H1 (cell line): ENCODE results near the gene PGAP3. TPM values are rescaled to one million over a fixed set of nuclear protein-coding genes. Genes with fewer than 3 reads are reported as not detected.

Source experiments
- CTCF ChIA-PET: fragments of 300-600 bp; sonication (Branson Sonifier 250); formaldehyde crosslinking; loops from one replicate; lab custom pipeline; 2021; ENCODE audit not compliant: partially characterized antibody; lab: Charles Lee
- POLR2A ChIA-PET: fragments of 300-600 bp; sonication (Branson Sonifier 250); formaldehyde crosslinking; loops from one replicate; lab custom pipeline; 2021; ENCODE audit warnings: inconsistent platforms; ENCODE audit not compliant: partially characterized antibody; lab: Charles Lee
- DNase-seq, 2 experiments: peaks; one replicate each; pipeline versions ENCODE4 v3.0.0 to v3.0.0-alpha.2; 2010 to 2022; ENCODE audit warnings: low spot score in 2 of 2, low read depth in 1 of 2, mixed read lengths in 1 of 2
- FAIRE-seq: peaks from 2 replicates; lab custom pipeline; 2011; peaks lifted over from hg19 to GRCh38; lab: Jason Lieb, UNC
- H2AFZ ChIP-seq: 2 replicates; pipeline ENCODE4 v1.8.1; 2012; ENCODE audit warnings: low read length, inconsistent platforms
- H2AK5ac ChIP-seq: 2 replicates; pipeline ENCODE4 v1.6.1; 2013; ENCODE audit warnings: low read depth, low read length
- H2BK120ac ChIP-seq: replicated peaks from 2 replicates; pipeline ENCODE3; 2013; ENCODE audit warnings: low read depth, low read length, inconsistent platforms
- H2BK12ac ChIP-seq: 2 replicates; pipeline ENCODE4 v1.6.1; 2013; ENCODE audit warnings: low read depth, low read length
- H2BK15ac ChIP-seq: 2 replicates; pipeline ENCODE4 v1.6.1; 2013; ENCODE audit warnings: low read length
- H2BK20ac ChIP-seq: 2 replicates; pipeline ENCODE4 v1.6.1; 2013; ENCODE audit warnings: low read length
- H2BK5ac ChIP-seq: 2 replicates; pipeline ENCODE4 v1.6.1; 2013; ENCODE audit warnings: low read depth, low read length
- H3K14ac ChIP-seq: 2 replicates; pipeline ENCODE4 v1.6.1; 2013; ENCODE audit warnings: inconsistent platforms; ENCODE audit not compliant: insufficient read length
- H3K18ac ChIP-seq: 2 replicates; pipeline ENCODE4 v1.6.1; 2013; ENCODE audit warnings: low read length; ENCODE audit errors: extremely low read depth
- H3K23ac ChIP-seq: 2 replicates; pipeline ENCODE4 v1.6.1; 2013; ENCODE audit warnings: inconsistent platforms; ENCODE audit not compliant: insufficient read length
- H3K23me2 ChIP-seq: 2 replicates; pipeline ENCODE4 v1.6.1; 2013; ENCODE audit warnings: low read depth, low read length
- H3K27ac ChIP-seq: 2 replicates; pipeline ENCODE4 v1.6.1; 2011; ENCODE audit warnings: low read depth, low read length, inconsistent platforms
- H3K27me3 ChIP-seq, 4 experiments: replicated peaks in 1 of 4; 1 replicate in 1 of 4; 2 replicates in 3 of 4; pipeline versions ENCODE4 v1.6.1 to v1.8.1; 2011 to 2013; ENCODE audit warnings: low read length in 3 of 4, mild to moderate bottlenecking in 3 of 4, inconsistent platforms in 2 of 4, mixed read lengths in 2 of 4, moderate library complexity in 1 of 4; ENCODE audit not compliant: control insufficient read depth in 3 of 4, insufficient read depth in 3 of 4; ENCODE audit errors: extremely low read depth in 1 of 4
- H3K36me3 ChIP-seq, 4 experiments: 2 replicates each; pipeline versions ENCODE4 v1.6.1 to v1.8.1; 2011 to 2013; ENCODE audit warnings: mild to moderate bottlenecking in 4 of 4, low read length in 3 of 4, moderate library complexity in 2 of 4, control low read depth in 1 of 4, inconsistent platforms in 1 of 4; ENCODE audit not compliant: insufficient read depth in 4 of 4, control insufficient read depth in 2 of 4
- H3K4ac ChIP-seq: replicated peaks from 2 replicates; pipeline ENCODE3; 2013; ENCODE audit warnings: low read length, low read depth, mixed read lengths, inconsistent platforms; ENCODE audit not compliant: insufficient read length
- H3K4me1 ChIP-seq, 4 experiments: replicated peaks in 1 of 4; 1 replicate in 1 of 4; 2 replicates in 3 of 4; pipeline versions ENCODE4 v1.6.1 to v1.8.1; 2011 to 2013; ENCODE audit warnings: low read length in 3 of 4, inconsistent platforms in 2 of 4, mixed read lengths in 1 of 4; ENCODE audit not compliant: insufficient read depth in 4 of 4, control insufficient read depth in 3 of 4
- H3K4me2 ChIP-seq, 2 experiments: 2 replicates each; pipeline versions ENCODE4 v1.6.1 to v1.8.1; 2011 to 2013; ENCODE audit warnings: low read depth in 2 of 2, low read length in 2 of 2, control low read depth in 1 of 2, inconsistent platforms in 1 of 2, mild to moderate bottlenecking in 1 of 2; ENCODE audit not compliant: insufficient read depth in 1 of 2
- H3K4me3 ChIP-seq, 4 experiments: fragments of 200-600, 300-600 bp in 1 of 4; sonication (generic), shearing (Covaris generic), sonication (Bioruptor Twin) in 1 of 4; 2 replicates each; pipeline versions ENCODE4 v1.5.1 to v1.8.1; 2011 to 2016; ENCODE audit warnings: low read length in 4 of 4, low read depth in 3 of 4, control low read depth in 2 of 4, inconsistent platforms in 2 of 4, mild to moderate bottlenecking in 2 of 4, mixed read lengths in 1 of 4, moderate library complexity in 1 of 4; ENCODE audit not compliant: insufficient read depth in 2 of 4; ENCODE audit errors: extremely low read depth in 1 of 4
- H3K56ac ChIP-seq: replicated peaks from 2 replicates; pipeline ENCODE3; 2013; ENCODE audit warnings: low read depth, mild to moderate bottlenecking, mixed read lengths, low read length, inconsistent platforms; ENCODE audit not compliant: insufficient read length
- H3K79me1 ChIP-seq: 2 replicates; pipeline ENCODE4 v1.6.1; 2013; ENCODE audit warnings: low read depth, low read length, control low read depth
- H3K79me2 ChIP-seq, 2 experiments: 2 replicates each; pipeline versions ENCODE4 v1.6.1 to v1.8.1; 2012 to 2013; ENCODE audit warnings: low read length in 2 of 2, mild to moderate bottlenecking in 2 of 2, inconsistent platforms in 1 of 2; ENCODE audit not compliant: insufficient read depth in 2 of 2, control insufficient read depth in 1 of 2
- H3K9ac ChIP-seq, 4 experiments: replicated peaks in 1 of 4; 1 replicate in 1 of 4; 2 replicates in 3 of 4; pipeline versions ENCODE4 v1.6.1 to v1.8.1; 2011 to 2013; ENCODE audit warnings: low read depth in 3 of 4, low read length in 3 of 4, control low read depth in 2 of 4, mild to moderate bottlenecking in 2 of 4, moderate library complexity in 2 of 4, inconsistent platforms in 1 of 4; ENCODE audit errors: extremely low read depth in 1 of 4
- H3K9me3 ChIP-seq, 2 experiments: 2 replicates each; pipeline versions ENCODE4 v1.6.1 to v1.8.1; 2012 to 2013; ENCODE audit warnings: mild to moderate bottlenecking in 2 of 2, moderate library complexity in 2 of 2, control low read depth in 1 of 2, inconsistent platforms in 1 of 2, low read depth in 1 of 2, low read length in 1 of 2, mixed read lengths in 1 of 2; ENCODE audit not compliant: insufficient read depth in 2 of 2
- H4K20me1 ChIP-seq, 2 experiments: replicated peaks in 1 of 2; 2 replicates each; pipeline versions ENCODE3 to v1.8.1; 2011 to 2013; ENCODE audit warnings: inconsistent platforms in 2 of 2, low read length in 2 of 2, mild to moderate bottlenecking in 1 of 2; ENCODE audit not compliant: insufficient read depth in 2 of 2, control insufficient read depth in 1 of 2
- H4K5ac ChIP-seq: 2 replicates; pipeline ENCODE4 v1.6.1; 2013; ENCODE audit warnings: low read length, low read depth, mixed read lengths, inconsistent platforms; ENCODE audit not compliant: insufficient read length
- H4K8ac ChIP-seq: 2 replicates; pipeline ENCODE4 v1.8.0; 2013; ENCODE audit warnings: mild to moderate bottlenecking, moderate library complexity, low read length, inconsistent platforms; ENCODE audit not compliant: insufficient read depth; ENCODE audit errors: extremely low read depth
- H4K91ac ChIP-seq: replicated peaks from 2 replicates; pipeline ENCODE3; 2013; ENCODE audit warnings: low read length, mixed read lengths, inconsistent platforms; ENCODE audit not compliant: insufficient read length
- CREB1 ChIP-seq: IDR thresholded peaks from 2 replicates; pipeline ENCODE4 v1.6.1; 2012; ENCODE audit warnings: inconsistent platforms
- KDM1A ChIP-seq: fragments of 200-600, 300-600 bp; sonication (generic); IDR thresholded peaks from 2 replicates; pipeline ENCODE4 v1.7.1; 2016; ENCODE audit warnings: mild to moderate bottlenecking, low read length, borderline replicate concordance
- WGBS, 2 experiments: shearing (Covaris generic) in 1 of 2; methylation state at CpG; one replicate each; pipeline versions ENCODE4 v1.1.6 to v1.1.7; 2013 to 2015; ENCODE audit warnings: low lambda C conversion rate in 2 of 2, mixed read lengths in 2 of 2, inconsistent platforms in 1 of 2, low coverage in 1 of 2, missing lambda C conversion rate in 1 of 2; ENCODE audit not compliant: insufficient replicate concordance in 2 of 2, insufficient coverage in 1 of 2, insufficient read length in 1 of 2; ENCODE audit errors: extremely low coverage in 1 of 2, missing lambda C conversion rate in 1 of 2; 5-methylcytosine and 5-hydroxymethylcytosine counted together
- polyA plus RNA-seq, 7 experiments: library from polyadenylated mRNA; depleted of rRNA in 3 of 7; stranded (reverse) in 5 of 7; unstranded in 2 of 7; fragments of >200 nt in 5 of 7; fragments of 200-250 nt in 2 of 7; gene quantifications; 1 replicate in 5 of 7; 2 replicates in 1 of 7; 4 replicates in 1 of 7; pipeline versions ENCODE4 v1.2.1 to v1.2.3, GENCODE V29; 2011 to 2013; ENCODE audit warnings: missing spikeins in 2 of 7, mixed read lengths in 2 of 7
- total RNA-seq: library from RNA; stranded (reverse); fragmentation: NEBNext Ultra II Directional; extraction: Animal tissue kit (Norgen Biotek cat#: 25700); gene quantifications from 2 replicates; pipeline ENCODE4 v1.2.1, GENCODE V29; 2021

Gene PGAP3
- total and polyA plus RNA-seq, 2 of the 8 experiments (the other 6 are each of a cell fraction or from before 2014, with no cell fraction given): 21.0 to 30.7 TPM

- H3K4me1 ChIP-seq: peaks cover 0 to 7% (median 4%) of the 10 kb centered on the region in 4 experiments; a peak in 6 of 7 replicates
- no peak overlapping the region for H4K8ac ChIP-seq
- H2AK5ac ChIP-seq: no peak overlapping the region
- no peaks in the 10 kb centered on the region for H3K27me3 ChIP-seq
- no peak overlapping the region for H3K4ac ChIP-seq
- no peak overlapping the region for H3K27ac ChIP-seq
- H3K14ac ChIP-seq: no peak overlapping the region
- H4K91ac ChIP-seq: no peak overlapping the region
- H4K5ac ChIP-seq: no peak overlapping the region
- CTCF ChIA-PET: interaction anchor here (0.6 to 1.2 kb wide), 4 partner anchors 9 to 100 kb away, joined by 3 read pairs; no protein-coding TSS in a partner anchor
- TF ChIP-seq KDM1A: peak; percentile 73
- TF ChIP-seq CREB1: no peak
- TF ChIP-seq, all 59 proteins: peak for 1
- H2BK120ac ChIP-seq: no peak overlapping the region
- no peaks in the 10 kb centered on the region for H3K23me2 ChIP-seq
- H3K23ac ChIP-seq: no peak overlapping the region
- H3K36me3 ChIP-seq: peaks cover 34 to 79% (median 57%) of the 10 kb centered on the region in 4 experiments
- H2BK12ac ChIP-seq: no peak overlapping the region
- no peak overlapping the region for H3K4me2 ChIP-seq
- H3K18ac ChIP-seq: no peak overlapping the region
- H3K9me3 ChIP-seq: no peaks in the 10 kb centered on the region
- POLR2A ChIA-PET: interaction anchor here (0.8 to 1.8 kb wide), 6 partner anchors 12 to 45 kb away, joined by 3 to 6 read pairs (median 3); no protein-coding TSS in a partner anchor
- peaks cover 7 to 18% of the 10 kb centered on the region in 2 experiments for H4K20me1 ChIP-seq
- 91% methylated on average over 4 of the region's 6 CpGs; no CpG with 5 or more reads in 1 of the 2 experiments for WGBS, 2 experiments
- FAIRE-seq (no peak), DNase-seq (no peak)
- H3K4me3 ChIP-seq: no peak overlapping the region
- no peak overlapping the region for H2BK20ac ChIP-seq
- no peak overlapping the region for H2BK15ac ChIP-seq
- H2BK5ac ChIP-seq: no peak overlapping the region
- H3K9ac ChIP-seq: no peak overlapping the region
- H2AFZ ChIP-seq: no peak overlapping the region
- H3K56ac ChIP-seq: no peak overlapping the region
- H3K79me1 ChIP-seq: peaks cover 2% of the 10 kb centered on the region
- no peaks in the 10 kb centered on the region for H3K79me2 ChIP-seq
Measured at GRCh38 chr17:39722104-39722503, 34.2 kb upstream of the PGAP3 start.
